ENCODE measurements around the gene TMEM18. TPM values are rescaled to one million over a fixed set of nuclear protein-coding genes. Genes with fewer than 3 reads are reported as not detected.

The TMEM18 gene
- total RNA-seq, 1 experiment from 2014 or later = 33.5 TPM

DNA sequence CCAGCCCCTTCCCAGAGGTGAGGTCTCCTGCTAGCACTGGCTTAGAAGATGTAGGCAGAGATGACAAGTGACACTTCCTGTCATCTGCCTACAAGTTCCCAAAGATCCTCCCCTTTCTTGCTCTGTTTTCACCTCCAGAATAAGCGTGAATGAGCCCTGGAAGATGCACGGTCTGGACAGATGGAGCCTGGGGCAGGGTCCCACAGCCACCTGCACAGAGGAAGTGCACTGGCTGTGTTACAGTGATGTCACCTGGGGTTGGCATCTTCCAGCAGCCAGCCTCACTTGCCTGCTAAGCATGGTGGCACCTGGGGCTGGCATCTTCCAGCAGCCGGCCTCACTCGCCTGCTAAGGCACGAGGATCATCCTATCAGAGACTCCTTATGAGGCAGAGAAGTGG is 32.3 kb downstream of the TMEM18 start:
- no peak overlapping the region for H3K4me3 ChIP-seq (replicated peaks in 1 of 2; ENCODE audit: low read depth in 1 of 2, low read length in 2 of 2)
- no peaks in the 10 kb centered on the region for H3K9me3 ChIP-seq (ENCODE audit: control insufficient read depth in 1 of 2, insufficient read depth in 1 of 2, low read depth in 1 of 2, low read length in 2 of 2)
- H3K27me3 ChIP-seq (ENCODE audit: insufficient read depth, low read length) = peaks cover 19% of the 10 kb centered on the region; the same call in 1 of the 2 replicates
- H3K9ac ChIP-seq (ENCODE audit: low read length) = no peak overlapping the region
- BruUV-seq (replicated peaks) = no TSS peak
- no peak overlapping the region for H3K27ac ChIP-seq (ENCODE audit: low read depth, low read length)
- DNase-seq (ENCODE audit: low read depth, low spot score) (no peak), ATAC-seq (no peak)
- no peaks in the 10 kb centered on the region for H3K79me2 ChIP-seq (ENCODE audit: insufficient read depth, low read length)
- H3K4me2 ChIP-seq (ENCODE audit: low read length) = no peak overlapping the region
- H3K4me1 ChIP-seq (ENCODE audit: control insufficient read depth in 1 of 2, insufficient read depth in 2 of 2, low read length in 2 of 2) = no peaks in the 10 kb centered on the region
- TF ChIP-seq ATF3 (IDR thresholded peaks at IDR 0.05) = no peak
- TF ChIP-seq, protein P1, sequence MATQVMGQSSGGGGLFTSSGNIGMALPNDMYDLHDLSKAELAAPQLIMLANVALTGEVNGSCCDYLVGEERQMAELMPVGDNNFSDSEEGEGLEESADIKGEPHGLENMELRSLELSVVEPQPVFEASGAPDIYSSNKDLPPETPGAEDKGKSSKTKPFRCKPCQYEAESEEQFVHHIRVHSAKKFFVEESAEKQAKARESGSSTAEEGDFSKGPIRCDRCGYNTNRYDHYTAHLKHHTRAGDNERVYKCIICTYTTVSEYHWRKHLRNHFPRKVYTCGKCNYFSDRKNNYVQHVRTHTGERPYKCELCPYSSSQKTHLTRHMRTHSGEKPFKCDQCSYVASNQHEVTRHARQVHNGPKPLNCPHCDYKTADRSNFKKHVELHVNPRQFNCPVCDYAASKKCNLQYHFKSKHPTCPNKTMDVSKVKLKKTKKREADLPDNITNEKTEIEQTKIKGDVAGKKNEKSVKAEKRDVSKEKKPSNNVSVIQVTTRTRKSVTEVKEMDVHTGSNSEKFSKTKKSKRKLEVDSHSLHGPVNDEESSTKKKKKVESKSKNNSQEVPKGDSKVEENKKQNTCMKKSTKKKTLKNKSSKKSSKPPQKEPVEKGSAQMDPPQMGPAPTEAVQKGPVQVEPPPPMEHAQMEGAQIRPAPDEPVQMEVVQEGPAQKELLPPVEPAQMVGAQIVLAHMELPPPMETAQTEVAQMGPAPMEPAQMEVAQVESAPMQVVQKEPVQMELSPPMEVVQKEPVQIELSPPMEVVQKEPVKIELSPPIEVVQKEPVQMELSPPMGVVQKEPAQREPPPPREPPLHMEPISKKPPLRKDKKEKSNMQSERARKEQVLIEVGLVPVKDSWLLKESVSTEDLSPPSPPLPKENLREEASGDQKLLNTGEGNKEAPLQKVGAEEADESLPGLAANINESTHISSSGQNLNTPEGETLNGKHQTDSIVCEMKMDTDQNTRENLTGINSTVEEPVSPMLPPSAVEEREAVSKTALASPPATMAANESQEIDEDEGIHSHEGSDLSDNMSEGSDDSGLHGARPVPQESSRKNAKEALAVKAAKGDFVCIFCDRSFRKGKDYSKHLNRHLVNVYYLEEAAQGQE (IDR thresholded peaks at IDR 0.05; ENCODE audit: low read depth) = no peak
- no peak for TF ChIP-seq CEBPB (IDR thresholded peaks at IDR 0.05; ENCODE audit: low read depth)
- no peak for TF ChIP-seq ZFX (IDR thresholded peaks at IDR 0.05)
- TF ChIP-seq RAD21 (IDR thresholded peaks at IDR 0.05; ENCODE audit: low read depth) = no peak
- TF ChIP-seq TCF7L2 (IDR thresholded peaks at IDR 0.05; ENCODE audit: borderline replicate concordance, extremely low read depth, insufficient read depth, insufficient read length) = no peak
- no peak for TF ChIP-seq POLR2A (IDR thresholded peaks at IDR 0.05; ENCODE audit: borderline replicate concordance, extremely low read depth, insufficient read depth, insufficient read length)
- TF ChIP-seq ZNF274 (IDR thresholded peaks at IDR 0.05; ENCODE audit: low read depth, low read length) = no peak
- TF ChIP-seq ELF1 (IDR thresholded peaks at IDR 0.05; ENCODE audit: borderline replicate concordance, low read depth) = no peak
- no peak for TF ChIP-seq EZH2 (IDR thresholded peaks at IDR 0.05)
- no peak for TF ChIP-seq SP1 (IDR thresholded peaks at IDR 0.05; ENCODE audit: low read depth)
- TF ChIP-seq JUND (IDR thresholded peaks at IDR 0.05) = no peak
- TF ChIP-seq ZBTB33 (IDR thresholded peaks at IDR 0.05; ENCODE audit: extremely low read depth, insufficient replicate concordance, low read length) = no peak
- no peak for TF ChIP-seq YY1 (IDR thresholded peaks at IDR 0.05; ENCODE audit: extremely low read depth, insufficient replicate concordance, low read depth, low read length)
- no peak for TF ChIP-seq POLR2AphosphoS5 (IDR thresholded peaks at IDR 0.05; ENCODE audit: low read depth, low read length)
- TF ChIP-seq SRF (IDR thresholded peaks at IDR 0.05; ENCODE audit: low read depth) = no peak
- ChIA-PET POLR2A (no interaction called here), RAD21 (ENCODE audit: low non-redundant PET in 1 of 2, low total read pairs in 2 of 2, uncharacterized antibody in 2 of 2, unreplicated experiment in 2 of 2) (no interaction called here), CTCF (no interaction called here)
- no peak overlapping the region for H2AFZ ChIP-seq (ENCODE audit: low read depth, low read length, poor library complexity, severe bottlenecking)
- H3K36me3 ChIP-seq (ENCODE audit: control insufficient read depth in 1 of 2, insufficient read depth in 2 of 2, low read length in 2 of 2) = no peaks in the 10 kb centered on the region
- H3K9me2 ChIP-seq (ENCODE audit: insufficient read depth) = no peaks in the 10 kb centered on the region
- no peaks in the 10 kb centered on the region for H4K20me1 ChIP-seq (ENCODE audit: insufficient read depth)
- intact Hi-C loops (cut with micrococcal nuclease) = no loop called here

All from HCT116 (cell line).